Panc1 (cell line): ENCODE results near the gene LETM1.

Source experiments
- CTCF ChIP-seq: fragments of 450-650 bp; IDR thresholded peaks from 2 replicates; pipeline ENCODE4 v1.5.1; 2017; ENCODE audit warnings: mild to moderate bottlenecking
- POLR2AphosphoS5 ChIP-seq: IDR thresholded peaks from 2 replicates; pipeline ENCODE4 v1.6.1; 2012; ENCODE audit warnings: mild to moderate bottlenecking, low read depth, low read length, moderate library complexity
- REST ChIP-seq, 2 experiments: IDR thresholded peaks; 2 replicates each; pipeline ENCODE4 v1.6.1; 2011 to 2012; ENCODE audit warnings: low read depth in 2 of 2, control low read depth in 1 of 2, low read length in 1 of 2, mild to moderate bottlenecking in 1 of 2, moderate library complexity in 1 of 2; ENCODE audit not compliant: insufficient read depth in 1 of 2

- no peak for TF ChIP-seq CTCF
- TF ChIP-seq POLR2AphosphoS5, result no peak
- TF ChIP-seq REST (IDR thresholded peaks at IDR 0.05; ENCODE audit: insufficient read depth in 1 of 2, low read depth in 2 of 2, low read length in 1 of 2), result no peak
These were observed 43.2 kb downstream of the LETM1 start for GRCh38 chr4:1812720-1813119.
